Muscle of arm (tissue), 12 donors: ENCODE data around the gene IGHMBP2. TPM values are rescaled to one million over a fixed set of nuclear protein-coding genes. Genes with fewer than 3 reads are reported as not detected.

Experiments
- DNase-seq: peaks from one replicate; pipeline ENCODE4 v3.0.0-alpha.2; 2013
- polyA plus RNA-seq, 12 donors: library from polyadenylated mRNA; unstranded; fragments of 120-200 nt; gene quantifications; one replicate each; pipeline ENCODE4 v1.2.1, GENCODE V29; 2013; ENCODE audit not compliant: insufficient read length in 12 of 12

IGHMBP2 gene
- polyA plus RNA-seq, 12 donors = 9.5 to 16.8 (median 11.8) TPM; not detected in 1

GRCh38 chr11:68889948-68890446 is 13.7 kb upstream of the IGHMBP2 start:
- DNase-seq = peak; percentile 87

- DNase-seq = peak; percentile 85
Observed at GRCh38 chr11:68890490-68891231, 13.0 kb upstream of the IGHMBP2 start.

- no peak for DNase-seq
Observed at GRCh38 chr11:68891351-68891948, 12.2 kb upstream of the IGHMBP2 start.

- no peak for DNase-seq
Observed at GRCh38 chr11:68892576-68892975, 11.1 kb upstream of the IGHMBP2 start.

- DNase-seq = no peak
Observed at GRCh38 chr11:68893282-68893681, 10.4 kb upstream of the IGHMBP2 start.

GRCh38 chr11:68896171-68896959 is 7.3 kb upstream of the IGHMBP2 start:
- no peak for DNase-seq

GRCh38 chr11:68897441-68897840 is 6.2 kb upstream of the IGHMBP2 start:
- DNase-seq = no peak

GRCh38 chr11:68900835-68901381 is 2.8 kb upstream of the IGHMBP2 start:
- no peak for DNase-seq

- no peak for DNase-seq
Observed at GRCh38 chr11:68904248-68904847, 657 bp downstream of the IGHMBP2 start.

- DNase-seq = no peak
Observed at GRCh38 chr11:68905421-68906360, 2.0 kb downstream of the IGHMBP2 start.

- no peak for DNase-seq
Observed at GRCh38 chr11:68908273-68908672, 4.6 kb downstream of the IGHMBP2 start.

- DNase-seq = no peak
Observed at GRCh38 chr11:68910965-68911364, 7.3 kb downstream of the IGHMBP2 start.

- no peak for DNase-seq
Observed at GRCh38 chr11:68911731-68912130, 8.0 kb downstream of the IGHMBP2 start.

- DNase-seq = no peak
Observed at GRCh38 chr11:68912254-68912653, 8.6 kb downstream of the IGHMBP2 start.

- DNase-seq = no peak
Observed at GRCh38 chr11:68913188-68913587, 9.5 kb downstream of the IGHMBP2 start.

GRCh38 chr11:68914761-68915160 is 11.1 kb downstream of the IGHMBP2 start:
- no peak for DNase-seq

- no peak for DNase-seq
Observed at GRCh38 chr11:68916439-68916838, 12.7 kb downstream of the IGHMBP2 start.

- no peak for DNase-seq
Observed at GRCh38 chr11:68923614-68924013, 19.9 kb downstream of the IGHMBP2 start.

- DNase-seq = no peak
Observed at GRCh38 chr11:68924073-68924925, 20.6 kb downstream of the IGHMBP2 start.

GRCh38 chr11:68925611-68926010 is 21.9 kb downstream of the IGHMBP2 start:
- no peak for DNase-seq
